ENCODE measurements around the gene WDR86. TPM values are rescaled to one million over a fixed set of nuclear protein-coding genes. Genes with fewer than 3 reads are reported as not detected.

WDR86 gene
- total RNA-seq, 1 experiment from 2014 or later: 24.4 TPM

- H3K9me3 Mint-ChIP-seq: peaks cover 35% of the 10 kb centered on the region
- H3K4me1 Mint-ChIP-seq: peaks cover 4% of the 10 kb centered on the region; the same call in 1 of the 2 replicates
- peaks cover 43% of the 10 kb centered on the region for H3K27me3 Mint-ChIP-seq (ENCODE audit: low read depth)
- no peak overlapping the region for H3K4me3 Mint-ChIP-seq
- DNase-seq (ENCODE audit: low spot score): no peak
- ATAC-seq: no peak
- peaks cover 16% of the 10 kb centered on the region for H3K36me3 Mint-ChIP-seq
- ChIA-PET CTCF (no interaction called here), POLR2A (no interaction called here)
- no peak overlapping the region for H3K27ac Mint-ChIP-seq
- TF ChIP-seq EMX1 (CRISPR knock-in tag; IDR thresholded peaks at IDR 0.05) (no peak), STAT6 (CRISPR knock-in tag; conservative IDR thresholded peaks at IDR 0.05; ENCODE audit: low read depth) (no peak), GABPB1 (CRISPR knock-in tag; IDR thresholded peaks at IDR 0.05) (no peak), ZNF671 (CRISPR knock-in tag; IDR thresholded peaks at IDR 0.05) (no peak), ZNF423 (CRISPR knock-in tag; IDR thresholded peaks at IDR 0.05) (no peak), JUN (CRISPR knock-in tag; IDR thresholded peaks at IDR 0.05) (no peak), E2F4 (CRISPR knock-in tag; IDR thresholded peaks at IDR 0.05; ENCODE audit: borderline replicate concordance, low read depth) (no peak), MXD4 (CRISPR knock-in tag; IDR thresholded peaks at IDR 0.05; ENCODE audit: borderline replicate concordance) (no peak), GRHL2 (CRISPR knock-in tag; IDR thresholded peaks at IDR 0.05; ENCODE audit: insufficient replicate concordance, severe bottlenecking) (no peak), TEAD1 (CRISPR knock-in tag; IDR thresholded peaks at IDR 0.05) (no peak), SMAD3 (CRISPR knock-in tag; IDR thresholded peaks at IDR 0.05; ENCODE audit: borderline replicate concordance) (no peak), NFATC4 (CRISPR knock-in tag; IDR thresholded peaks at IDR 0.05) (no peak), CDX4 (CRISPR knock-in tag; IDR thresholded peaks at IDR 0.05; ENCODE audit: borderline replicate concordance) (no peak)
These were observed 12.4 kb upstream of the WDR86 start for GRCh38 chr7:151422212-151422611.

GRCh38 chr7:151420144-151420543 lies 10.3 kb upstream of the WDR86 start:
- Mint-ChIP-seq H3K27ac (no peak overlapping the region), H3K4me3 (no peak overlapping the region), H3K36me3 (peaks cover 16% of the 10 kb centered on the region), H3K27me3 (ENCODE audit: low read depth) (peaks cover 63% of the 10 kb centered on the region), H3K9me3 (peaks cover 35% of the 10 kb centered on the region), H3K4me1 (peaks cover 18% of the 10 kb centered on the region)
- TF ChIP-seq SMAD4 (CRISPR knock-in tag; IDR thresholded peaks at IDR 0.05) (no peak), TEAD1 (CRISPR knock-in tag; IDR thresholded peaks at IDR 0.05) (no peak), ZNF512 (CRISPR knock-in tag; IDR thresholded peaks at IDR 0.05; ENCODE audit: borderline replicate concordance) (no peak), CREM (CRISPR knock-in tag; IDR thresholded peaks at IDR 0.05) (no peak)
- DNase-seq (ENCODE audit: low spot score) (no peak), ATAC-seq (no peak)
- ChIA-PET POLR2A (no interaction called here), CTCF (no interaction called here)

- peaks cover 24% of the 10 kb centered on the region for H3K4me1 Mint-ChIP-seq
- no peak; the same call in 1 of the 2 replicates for ATAC-seq
- CTCF ChIA-PET: interaction anchor here (0.7 to 1.1 kb wide), 2 partner anchors 31 to 64 kb away, joined by 3 read pairs; no protein-coding TSS in a partner anchor
These were observed 7.1 kb upstream of the WDR86 start for GRCh38 chr7:151416941-151417315.

More at GRCh38 chr7:151416941-151417315, 7.1 kb upstream of the WDR86 start:
- peaks cover 21% of the 10 kb centered on the region for H3K9me3 Mint-ChIP-seq
- no peak for DNase-seq (ENCODE audit: low spot score)
- TF ChIP-seq ZNF219 (CRISPR knock-in tag; IDR thresholded peaks at IDR 0.05; ENCODE audit: borderline replicate concordance): no peak
- no peak for TF ChIP-seq SMAD4 (CRISPR knock-in tag; IDR thresholded peaks at IDR 0.05)
- 0 out of 2 replicates have a peak, but pooled peaks have one; percentile 29 for TF ChIP-seq FOXP1 (CRISPR knock-in tag; IDR thresholded peaks at IDR 0.05; ENCODE audit: borderline replicate concordance)
- TF ChIP-seq MXD4 (CRISPR knock-in tag; IDR thresholded peaks at IDR 0.05; ENCODE audit: borderline replicate concordance): no peak
- H3K4me3 Mint-ChIP-seq: no peak overlapping the region
- H3K36me3 Mint-ChIP-seq: peaks cover 9% of the 10 kb centered on the region
- H3K27me3 Mint-ChIP-seq (ENCODE audit: low read depth): peaks cover 79% of the 10 kb centered on the region
- H3K27ac Mint-ChIP-seq: no peak overlapping the region
- POLR2A ChIA-PET: no interaction called here
